Tongue (tissue), 2 donors: Measurements from ENCODE around the gene ZNF318. TPM values are rescaled to one million over a fixed set of nuclear protein-coding genes. Genes with fewer than 3 reads are reported as not detected.
"Not testable (repeated sequence)": the region's sequence is repeated elsewhere in the genome, so short reads cannot be mapped to it uniquely, and the experiment has no call there.

Source experiments
- DNase-seq: peaks from one replicate; pipeline ENCODE4 v3.0.0-alpha.2; 2015
- total RNA-seq: library from RNA; depleted of rRNA; stranded (reverse); fragments of >200 nt; gene quantifications from one replicate; pipeline ENCODE4 v1.2.3, GENCODE V29; 2014

The ZNF318 gene
- total RNA-seq, 1 donor from 2014 or later, result 13.0 TPM

DNA sequence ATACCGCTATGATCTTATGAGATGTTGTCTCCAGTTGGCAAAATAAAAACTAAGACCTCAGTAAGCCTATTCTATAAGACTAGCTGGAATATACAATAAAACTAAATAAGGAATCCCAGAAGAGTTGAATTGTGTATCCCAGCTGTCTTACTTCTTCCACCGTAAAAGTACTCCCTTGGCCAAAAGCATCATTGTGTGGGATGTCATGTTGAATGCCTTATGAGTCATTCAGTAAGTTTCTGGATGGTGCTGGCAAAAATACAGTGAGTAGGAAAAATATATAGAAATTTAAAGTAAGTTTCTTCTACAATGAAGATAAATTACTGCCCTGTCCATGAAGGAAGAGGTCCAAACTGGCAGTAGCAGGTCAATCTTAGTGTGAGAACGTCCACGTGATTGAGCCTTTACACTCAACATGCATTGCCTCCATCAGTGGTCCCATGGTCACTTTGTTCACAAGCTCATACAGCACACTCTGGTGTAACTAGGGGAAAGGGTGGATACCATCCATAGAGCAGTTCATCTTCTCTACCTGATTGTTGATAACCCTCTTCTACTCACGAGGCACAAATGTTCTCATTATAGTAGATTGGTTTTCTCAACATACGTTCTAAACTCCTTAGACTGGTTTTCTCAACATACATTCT lies 13.7 kb upstream of the ZNF318 start:
- DNase-seq, result no peak

DNA sequence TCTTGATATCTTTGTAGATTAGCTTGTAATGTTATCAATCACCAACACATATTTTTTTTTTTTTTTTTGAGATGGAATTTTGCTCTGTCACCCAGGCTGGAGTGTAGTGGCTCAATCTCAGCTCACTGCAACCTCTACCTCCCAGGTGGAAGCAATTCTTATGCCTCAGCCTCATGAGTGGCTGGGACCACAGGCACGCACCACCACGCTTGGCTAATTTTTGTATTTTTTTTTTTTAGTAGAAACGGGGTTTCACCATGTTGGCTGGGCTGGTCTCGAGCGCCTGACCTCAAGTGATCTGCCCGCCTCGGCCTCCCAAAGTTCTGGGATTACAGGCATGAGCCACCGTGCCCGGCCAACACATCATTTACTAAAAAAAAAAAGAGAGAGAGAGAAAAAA lies 11.4 kb upstream of the ZNF318 start:
- not testable (repeated sequence) for DNase-seq

DNA sequence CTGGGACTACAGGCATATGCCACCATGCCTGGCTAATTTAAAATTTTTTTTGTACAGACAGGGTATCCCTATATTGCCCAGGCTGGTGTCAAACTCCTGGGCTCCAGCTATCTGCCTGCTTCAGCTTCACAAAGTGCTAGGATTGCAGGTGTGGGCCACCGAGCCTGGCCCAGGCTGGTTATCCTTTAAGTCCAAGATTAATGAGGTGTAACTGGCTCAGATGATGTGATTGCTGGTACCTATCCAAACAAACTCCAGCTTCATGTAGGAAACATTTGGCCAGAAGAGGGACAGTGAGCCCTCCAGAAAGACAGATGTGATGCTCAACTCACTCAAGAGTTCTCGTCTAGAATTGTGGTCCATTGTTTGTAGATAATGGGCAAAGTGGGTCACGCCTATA lies 9.2 kb upstream of the ZNF318 start:
- no peak for DNase-seq

DNA sequence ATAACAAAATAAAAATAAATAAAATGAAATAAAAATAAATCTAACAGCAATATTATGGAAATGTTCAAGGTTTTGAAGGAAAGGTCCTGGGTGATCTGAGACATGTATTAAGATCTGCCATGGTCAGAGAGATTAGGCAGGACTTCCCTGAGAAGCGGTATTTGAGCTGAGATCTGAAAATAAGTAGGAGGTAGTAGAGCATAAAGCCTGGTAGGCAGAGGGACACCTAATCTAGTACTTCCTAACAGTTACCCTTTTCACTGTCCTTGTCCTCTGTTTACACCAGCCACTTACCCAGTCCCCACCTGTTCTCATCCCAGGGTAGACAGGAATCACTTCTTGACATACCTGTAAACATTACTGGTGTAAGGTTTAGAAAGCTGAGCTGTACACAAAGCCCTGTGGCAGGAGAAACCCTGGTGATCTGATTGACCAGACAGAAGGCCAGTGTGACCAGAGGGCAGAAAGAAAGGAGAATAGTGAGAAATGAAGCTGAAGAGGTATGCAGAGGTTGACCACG lies 8.3 kb upstream of the ZNF318 start:
- DNase-seq, result no peak

DNA sequence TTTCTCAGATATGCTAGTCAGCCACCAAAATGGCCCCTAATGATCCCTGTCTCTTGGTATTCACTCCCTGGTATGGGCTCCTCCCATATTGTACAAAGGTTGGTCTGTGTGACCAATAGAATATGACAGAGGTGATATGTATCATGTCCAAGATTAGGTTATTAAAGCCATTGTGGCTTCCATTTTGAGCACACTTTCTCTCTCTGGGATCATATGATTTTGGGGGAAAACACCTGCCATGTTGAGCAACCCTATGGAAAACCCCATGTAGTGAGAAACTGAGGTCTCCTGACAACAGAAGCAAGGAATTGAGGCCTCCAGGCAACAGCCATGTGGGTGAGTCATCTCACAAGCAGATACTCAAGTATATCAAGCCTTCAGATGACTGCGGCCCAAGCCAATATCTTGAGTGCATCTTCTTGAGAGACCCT lies 7.1 kb upstream of the ZNF318 start:
- DNase-seq, result no peak

DNA sequence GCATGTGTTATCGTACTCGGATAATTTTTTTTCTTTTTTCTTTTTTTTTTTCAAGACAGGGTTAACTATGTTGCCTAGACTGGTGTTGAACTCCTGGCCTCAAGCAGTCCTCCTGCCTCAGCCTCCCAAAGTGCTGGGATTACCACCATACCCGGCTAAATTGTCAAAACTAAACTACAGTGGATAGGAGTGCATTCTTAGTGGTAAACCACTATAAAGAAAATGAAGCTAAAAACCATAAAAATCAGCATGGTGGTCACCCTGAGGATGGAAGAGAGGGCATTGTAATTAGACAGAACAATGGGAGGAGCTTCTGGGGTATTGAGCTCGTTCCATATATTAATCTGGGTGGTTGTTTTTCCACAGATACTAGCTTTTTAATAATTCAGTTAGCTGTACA lies 6.2 kb upstream of the ZNF318 start:
- no peak for DNase-seq

DNA sequence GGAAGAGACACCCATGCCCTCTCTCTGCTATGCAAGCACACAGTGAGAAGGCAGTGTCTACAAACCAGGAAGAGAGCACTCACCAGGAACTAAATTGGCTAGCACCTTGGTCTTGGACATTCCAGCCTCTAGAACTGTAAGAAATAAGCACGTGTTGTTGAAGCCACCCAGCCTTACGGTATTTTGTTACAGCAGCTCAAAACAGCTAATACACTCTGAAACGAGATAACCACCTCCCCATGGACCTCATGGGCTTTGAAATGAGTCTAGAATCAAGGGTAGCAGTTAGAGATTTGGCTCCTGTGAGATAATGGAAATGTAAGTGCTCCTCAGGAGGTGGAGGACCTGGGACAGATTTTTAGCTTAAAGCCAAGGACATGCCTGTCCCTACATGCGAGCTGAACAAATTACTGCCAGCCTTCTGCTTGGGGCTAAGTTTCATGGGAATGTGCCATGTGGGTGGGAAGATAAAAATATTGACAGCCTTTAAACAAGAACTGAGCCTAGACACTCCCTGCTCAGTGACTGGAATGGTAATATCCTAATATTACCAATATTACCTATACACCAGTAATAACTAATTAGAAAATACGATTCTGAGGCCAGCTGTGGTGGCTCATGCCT lies 3.9 kb upstream of the ZNF318 start:
- DNase-seq, result no peak

DNA sequence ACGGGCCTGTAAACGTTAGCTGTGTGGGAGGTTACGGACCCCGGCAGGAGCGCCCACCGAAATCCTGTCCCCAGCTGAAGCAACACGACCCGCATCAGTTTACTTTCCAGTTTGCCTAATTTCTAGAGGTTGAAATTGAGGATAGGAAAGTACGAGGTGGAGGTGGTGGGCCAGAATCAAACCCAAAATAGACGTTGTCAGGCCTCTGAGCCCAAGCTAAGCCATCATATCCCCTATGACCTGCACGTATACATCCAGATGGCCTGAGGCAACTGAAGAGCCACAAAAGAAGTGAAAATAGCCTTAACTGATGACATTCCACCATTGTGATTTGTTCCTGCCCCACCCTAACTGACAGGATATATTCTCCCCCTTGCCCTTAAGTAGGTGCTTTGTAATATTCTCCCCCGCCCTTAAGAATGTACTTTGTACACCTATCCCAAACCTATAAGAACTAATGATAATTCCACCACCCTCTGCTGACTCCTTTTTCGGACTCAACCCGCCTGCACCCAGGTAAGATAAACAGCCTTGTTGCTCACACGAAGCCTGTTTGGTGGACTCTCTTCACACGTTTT lies 645 bp upstream of the ZNF318 start:
- DNase-seq, result peak; percentile 5

DNA sequence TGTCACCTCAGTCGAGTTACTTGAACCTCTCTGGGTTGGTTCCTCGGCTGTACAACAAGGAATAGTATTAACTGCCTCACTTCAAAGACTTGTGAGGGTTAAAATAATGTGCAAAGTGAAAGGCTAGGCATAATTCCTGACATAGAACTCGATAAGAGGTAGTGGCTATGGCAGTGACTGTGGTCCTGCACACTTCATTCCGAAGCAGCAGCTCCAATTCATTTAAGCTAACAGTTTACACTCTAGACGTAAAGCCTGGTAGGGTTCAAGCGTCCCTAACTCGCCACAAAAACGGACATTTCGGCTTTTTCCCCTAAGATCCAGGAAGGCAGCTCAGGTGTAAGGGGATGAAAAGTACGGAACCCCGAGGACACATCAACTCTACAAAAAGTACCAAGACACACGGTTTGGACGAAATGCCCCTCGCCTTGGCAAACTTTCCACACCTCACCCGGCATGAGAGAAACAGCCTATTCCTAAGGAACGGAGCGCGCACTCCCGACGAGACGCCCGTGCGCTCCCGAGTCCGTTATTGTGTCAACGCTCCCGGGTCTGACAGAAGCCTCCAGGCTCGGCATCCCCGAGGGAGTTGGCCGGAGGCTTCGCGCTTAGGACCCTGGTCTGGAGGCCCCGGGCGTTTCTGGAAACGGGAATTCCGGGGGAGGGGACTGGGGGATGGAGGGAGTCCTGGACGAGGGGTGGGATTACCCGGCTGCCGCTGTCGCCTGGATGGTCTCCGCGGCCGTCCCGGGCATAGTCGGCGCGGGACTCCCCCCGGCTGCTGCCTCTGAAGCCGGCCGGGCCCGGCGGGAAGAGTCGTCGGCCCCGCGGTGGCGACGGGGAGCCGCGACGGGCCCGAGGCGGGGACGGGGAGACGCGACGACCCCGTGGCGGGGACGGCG lies 937 bp downstream of the ZNF318 start:
- peak; percentile 64 for DNase-seq

DNA sequence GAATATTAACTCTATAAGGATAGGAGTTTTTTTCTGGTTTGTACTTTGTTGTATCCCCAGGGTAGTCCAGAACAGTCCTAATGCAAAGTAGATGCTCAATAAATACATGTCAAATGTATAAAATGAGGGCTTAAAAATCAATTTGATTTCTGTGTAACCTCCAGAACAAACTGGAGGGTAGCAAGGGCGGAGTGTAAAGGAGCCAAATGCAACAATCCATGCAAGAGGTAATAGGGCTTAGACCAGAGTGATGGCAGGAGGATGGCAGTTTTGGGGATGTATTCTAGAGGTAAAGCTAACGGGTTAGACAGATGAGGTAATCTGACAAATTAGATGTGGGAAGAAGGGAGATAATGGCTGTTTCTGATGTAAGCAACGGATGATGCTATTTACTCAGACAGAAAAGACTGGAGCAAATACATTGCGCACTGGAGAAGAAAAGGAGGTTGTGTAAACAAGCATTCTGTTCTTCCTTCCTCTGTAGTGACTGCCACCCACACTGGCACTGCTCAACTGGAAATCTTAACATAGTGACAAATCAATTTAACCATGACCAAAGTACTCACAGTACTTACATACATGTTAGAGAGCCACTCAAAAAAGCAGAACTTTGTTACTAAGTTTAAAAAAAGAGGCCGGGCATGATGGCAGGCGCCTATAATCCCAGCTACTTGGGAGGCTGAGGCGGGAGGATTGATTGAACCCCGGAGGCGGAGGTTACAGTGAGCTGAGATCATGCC lies 2.0 kb downstream of the ZNF318 start:
- peak; percentile 8 for DNase-seq

DNA sequence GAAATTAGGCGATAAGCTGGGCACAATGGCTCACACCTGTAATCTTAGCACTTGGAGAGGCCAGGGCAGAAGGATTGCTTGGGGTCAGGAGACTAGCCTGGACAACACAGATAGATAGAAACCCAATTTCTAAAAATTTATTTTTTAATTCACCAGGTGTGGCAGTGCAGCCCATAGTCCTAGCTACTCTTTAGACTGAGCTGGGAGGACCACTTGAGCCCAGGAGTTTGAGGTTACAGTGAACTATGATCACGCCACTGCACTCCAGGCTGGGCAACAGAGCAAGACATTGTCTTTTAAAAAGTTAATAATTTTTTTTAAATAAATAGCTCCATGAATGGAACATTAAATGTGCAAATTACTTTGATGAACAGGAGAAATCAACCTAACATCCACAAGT lies 8.2 kb downstream of the ZNF318 start:
- DNase-seq, result no peak

DNA sequence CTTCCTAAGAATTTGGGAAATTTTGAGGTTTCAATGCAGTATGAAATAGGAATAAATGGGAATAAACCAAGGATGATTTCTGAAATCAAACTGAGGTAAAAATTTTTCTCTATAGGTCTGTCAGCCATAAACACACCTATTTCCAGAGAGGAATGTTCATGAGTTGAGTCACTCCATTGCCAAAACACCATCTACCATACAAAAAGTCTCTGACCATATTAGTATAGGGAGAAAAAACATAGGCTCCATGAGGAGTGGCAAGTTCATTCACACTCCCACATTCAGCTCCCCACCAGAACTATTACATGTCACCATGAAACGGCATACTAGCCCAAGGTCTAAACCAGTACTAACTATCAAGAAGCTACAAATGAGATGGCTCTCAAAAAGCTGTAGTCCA lies 9.6 kb downstream of the ZNF318 start:
- no peak for DNase-seq

DNA sequence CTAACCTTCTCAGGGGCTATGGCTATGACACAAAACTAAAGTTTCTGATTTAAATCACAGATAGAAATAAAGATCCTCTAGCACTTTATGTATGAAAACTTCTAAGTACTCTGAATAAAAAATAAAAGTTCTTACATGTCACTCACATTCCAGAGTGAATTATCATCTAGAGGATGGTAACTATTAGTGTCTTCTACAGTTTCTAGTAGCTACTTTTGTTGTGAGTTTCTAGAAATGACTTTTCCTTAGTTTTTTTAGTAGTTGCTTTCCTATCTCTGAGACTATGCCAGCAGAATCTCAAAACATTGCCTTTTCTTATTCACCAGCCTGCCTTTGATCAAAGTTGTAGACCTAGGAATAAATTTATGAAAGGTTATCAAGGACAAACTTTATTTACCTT lies 10.1 kb downstream of the ZNF318 start:
- DNase-seq, result no peak

DNA sequence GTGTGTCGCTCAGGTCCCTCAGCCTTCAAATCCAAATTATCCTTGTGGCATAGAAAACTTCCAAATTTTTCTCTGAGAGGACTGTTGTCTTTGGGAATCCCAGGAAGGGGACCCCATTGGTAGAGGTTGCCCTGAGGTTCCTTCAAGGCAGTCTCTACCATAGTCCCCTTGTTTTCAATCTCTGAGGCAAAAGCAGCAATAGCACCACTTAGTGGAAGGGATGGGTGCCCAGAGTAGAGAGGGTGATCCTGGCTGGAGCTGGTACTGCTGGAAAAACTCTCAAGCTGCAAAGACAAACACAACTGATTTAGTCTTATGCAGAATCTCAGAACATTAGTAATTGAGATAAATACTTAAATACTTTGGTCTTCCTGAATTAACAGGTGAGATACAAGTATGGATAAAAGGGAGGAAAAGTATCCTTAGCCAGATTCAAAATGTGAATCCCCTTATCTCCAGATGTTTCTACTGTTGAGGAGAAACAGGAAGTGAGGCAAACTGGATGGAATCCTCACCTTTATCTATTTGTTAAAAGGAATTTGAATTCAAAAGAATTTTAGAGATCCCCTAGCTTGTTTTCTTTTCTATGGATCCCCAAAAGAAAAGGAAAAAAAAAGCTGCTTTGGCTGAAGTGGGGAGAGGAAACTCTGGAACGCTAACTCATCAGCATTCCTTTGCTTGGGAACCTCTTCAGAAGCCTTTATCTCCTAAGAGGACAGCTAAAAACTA lies 13.4 kb downstream of the ZNF318 start:
- DNase-seq, result no peak

DNA sequence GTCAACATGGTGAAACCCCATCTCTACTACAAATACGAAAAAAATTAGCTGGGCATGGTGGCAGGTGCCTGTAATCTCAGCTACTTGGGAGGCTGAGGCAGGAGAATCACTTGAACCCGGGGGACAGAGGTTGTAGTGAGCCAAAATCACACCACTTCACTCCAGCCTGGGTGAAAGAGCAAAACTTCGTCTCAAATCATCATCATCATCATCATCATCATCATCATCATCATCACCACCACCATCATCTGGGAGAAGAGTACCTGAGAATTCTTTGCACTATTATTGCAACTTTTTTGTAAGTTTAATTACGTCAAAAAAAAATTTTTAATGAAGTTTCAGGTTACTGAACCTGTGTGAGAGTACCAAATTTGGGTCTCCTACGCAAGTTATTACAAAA lies 17.5 kb downstream of the ZNF318 start:
- not testable (repeated sequence) for DNase-seq

DNA sequence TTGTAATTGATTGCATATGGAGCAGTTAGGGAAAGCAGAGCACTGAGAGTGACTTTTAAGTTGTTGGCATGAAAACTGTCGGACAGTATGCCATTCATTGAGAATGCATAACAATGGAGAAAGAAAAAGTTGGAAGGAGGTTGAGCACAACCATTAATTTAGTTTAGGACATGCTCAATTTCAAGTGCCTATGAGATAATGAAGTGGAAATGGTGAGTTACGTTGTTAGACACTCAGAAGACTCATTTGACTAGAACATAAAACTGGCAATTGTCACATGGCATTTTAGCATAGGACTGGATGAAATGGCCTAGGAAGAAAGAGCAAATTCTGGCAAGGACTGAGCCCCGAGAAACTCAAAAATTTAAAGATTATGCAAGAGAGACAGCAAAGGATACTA lies 22.0 kb downstream of the ZNF318 start:
- DNase-seq, result no peak

DNA sequence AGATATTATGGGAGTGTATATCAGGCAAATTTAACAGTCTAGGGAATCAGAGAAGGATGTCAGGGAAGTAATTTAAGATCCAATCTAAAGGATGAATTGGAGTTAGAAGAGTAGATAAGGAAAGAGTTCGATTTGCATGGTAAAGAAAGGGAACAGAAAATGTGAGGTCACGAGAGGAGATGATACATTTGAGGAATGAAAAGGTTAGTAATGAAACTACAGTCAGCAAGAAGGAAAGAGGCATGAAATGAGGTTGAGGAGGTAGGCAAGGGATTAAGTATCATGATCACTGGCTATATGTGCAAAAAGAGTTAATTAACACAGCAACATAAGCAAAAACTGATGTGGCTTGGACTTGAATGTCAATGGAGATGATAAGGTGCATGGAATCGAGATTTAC lies 22.4 kb downstream of the ZNF318 start:
- DNase-seq, result no peak

DNA sequence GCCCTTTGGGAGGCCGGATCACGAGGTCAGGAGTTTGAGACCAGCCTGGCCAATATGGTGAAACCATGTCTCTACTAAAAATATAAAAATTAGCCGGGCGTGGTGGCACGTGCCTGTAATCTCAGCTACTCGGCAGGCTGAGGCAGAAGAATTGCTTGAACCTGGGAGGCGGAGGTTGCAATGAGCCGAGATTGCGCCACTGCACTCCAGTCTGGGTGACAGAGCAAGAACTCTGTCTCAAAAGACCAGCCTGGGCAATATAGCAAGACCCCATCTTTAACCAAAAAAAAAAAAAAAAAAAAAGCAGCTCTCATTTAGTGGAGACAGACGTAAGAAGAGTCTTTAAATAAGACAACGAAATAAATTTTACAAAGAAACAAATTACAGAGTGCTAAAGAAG lies 23.2 kb downstream of the ZNF318 start:
- not testable (repeated sequence) for DNase-seq

DNA sequence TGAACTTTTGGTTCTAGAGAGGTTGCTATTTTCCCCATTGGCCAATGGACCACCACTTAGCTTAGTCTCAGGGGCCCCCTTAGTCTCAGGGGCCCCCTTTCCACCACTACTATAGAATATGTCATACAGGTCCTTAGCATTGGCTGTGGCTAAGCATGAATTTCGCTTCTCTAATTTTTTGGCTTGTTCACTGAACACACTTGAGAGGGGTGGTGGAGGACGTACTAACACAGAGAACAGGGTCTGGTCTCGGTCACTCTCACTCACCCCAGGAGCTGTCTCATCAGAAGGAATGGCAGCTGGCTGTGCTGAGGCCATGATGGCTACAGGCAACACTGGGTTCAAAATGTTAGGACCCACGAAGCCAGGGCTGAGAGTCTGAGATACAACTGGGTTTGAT lies 30.3 kb downstream of the ZNF318 start:
- DNase-seq, result no peak

DNA sequence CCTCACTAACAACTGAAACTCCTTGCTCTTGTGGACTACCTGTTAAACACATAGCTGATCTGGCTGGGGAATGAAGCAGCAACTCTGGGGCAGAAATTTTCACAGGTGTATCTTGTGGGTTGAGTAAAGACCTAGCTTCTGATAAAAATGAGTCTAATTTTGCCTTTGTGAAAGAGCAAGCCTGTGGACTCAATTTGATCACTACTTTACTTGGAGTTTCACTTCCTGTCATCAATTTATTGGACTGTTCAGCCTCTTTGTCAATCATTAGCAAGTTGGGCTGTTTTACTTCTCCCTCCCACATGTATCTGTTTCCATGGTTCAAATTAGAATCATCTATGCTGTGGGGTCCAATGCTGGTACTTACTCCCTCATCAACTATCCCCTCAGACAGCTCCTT lies 31.2 kb downstream of the ZNF318 start:
- no peak for DNase-seq

DNA sequence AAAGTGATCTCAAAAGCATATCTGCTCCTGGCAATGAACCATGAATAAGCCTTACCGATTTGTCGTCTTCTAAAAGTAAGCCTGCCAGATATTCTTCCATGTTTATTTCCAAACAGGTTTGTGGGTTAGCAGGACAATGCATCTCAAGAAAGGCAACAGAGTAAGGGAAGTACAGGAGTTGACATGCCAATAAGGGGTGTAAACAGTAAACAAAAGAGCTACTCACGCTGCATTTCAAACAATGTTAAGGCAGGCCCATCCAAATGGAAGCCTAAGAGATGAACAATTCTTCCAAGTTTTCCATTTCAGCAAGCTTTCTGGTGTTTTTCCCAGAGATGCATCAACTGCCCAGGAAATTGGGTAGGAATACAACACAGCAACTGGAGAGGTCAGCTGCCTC lies 33.1 kb downstream of the ZNF318 start:
- DNase-seq, result no peak
